B cell (primary cell): ENCODE results near the gene XXYLT1. TPM values are rescaled to one million over a fixed set of nuclear protein-coding genes. Genes with fewer than 3 reads are reported as not detected.

Source experiments
- ATAC-seq: fragments of 200-7000 bp; cut with Tn5 transposase; one replicate; pipeline ENCODE4 v1.10.0; 2021; ENCODE audit warnings: low read depth, mild to moderate bottlenecking, moderate number of reproducible peaks, moderate library complexity
- CTCF ChIA-PET: fragments of 350-600 bp; sonication (Branson Sonifier 250); formaldehyde crosslinking; loops from one replicate; lab custom pipeline; 2021; ENCODE audit warnings: antibody characterized with exemption, inconsistent platforms; lab: Charles Lee
- POLR2A ChIA-PET: fragments of 350-600 bp; sonication (Branson Sonifier 250); formaldehyde crosslinking; loops from one replicate; lab custom pipeline; 2021; ENCODE audit warnings: antibody characterized with exemption; lab: Charles Lee
- DNase-seq: peaks from one replicate; pipeline ENCODE4 v3.0.0; 2013
- H2AFZ ChIP-seq: 2 replicates; pipeline ENCODE4 v1.6.1; 2012; ENCODE audit warnings: mild to moderate bottlenecking, low read depth, low read length; ENCODE audit not compliant: insufficient read depth, poor library complexity, severe bottlenecking
- H3K27ac ChIP-seq, 2 donors: 1 replicate in 1 of 2; 2 replicates in 1 of 2; pipeline ENCODE4 v1.5.1; 2012 to 2013; ENCODE audit warnings: low read length in 2 of 2, mild to moderate bottlenecking in 2 of 2, moderate library complexity in 1 of 2
- H3K27me3 ChIP-seq, 4 experiments: fragments of 200-600 bp in 1 of 4; sonication (generic) in 1 of 4; replicated peaks in 1 of 4; 1 replicate in 2 of 4; 2 replicates in 2 of 4; pipeline versions ENCODE4 v1.6.1 to v1.7.0; 2013 to 2016; ENCODE audit warnings: low read length in 3 of 4, mild to moderate bottlenecking in 2 of 4, mixed read lengths in 1 of 4, moderate library complexity in 1 of 4; ENCODE audit not compliant: insufficient read depth in 4 of 4, control insufficient read depth in 3 of 4; ENCODE audit errors: control extremely low read depth in 1 of 4
- H3K36me3 ChIP-seq, 2 experiments: replicated peaks in 1 of 2; 1 replicate in 1 of 2; 2 replicates in 1 of 2; pipeline versions ENCODE4 v1.6.1 to v1.7.1; 2013; ENCODE audit warnings: low read length in 1 of 2; ENCODE audit not compliant: insufficient read depth in 2 of 2, control insufficient read depth in 1 of 2; ENCODE audit errors: control extremely low read depth in 1 of 2, extremely low read depth in 1 of 2
- H3K4me1 ChIP-seq, 2 donors: fragments of 200-600 bp in 1 of 2; sonication (generic) in 1 of 2; 1 replicate in 1 of 2; 2 replicates in 1 of 2; pipeline versions ENCODE4 v1.5.1 to v1.6.1; 2013 to 2017; ENCODE audit warnings: low read length in 2 of 2; ENCODE audit not compliant: control insufficient read depth in 2 of 2, insufficient read depth in 2 of 2
- H3K4me2 ChIP-seq: replicated peaks from 2 replicates; pipeline ENCODE3; 2012; ENCODE audit warnings: mild to moderate bottlenecking, low read depth, low read length; ENCODE audit not compliant: poor library complexity, severe bottlenecking
- H3K4me3 ChIP-seq, 5 experiments: fragments of 200-600 bp in 1 of 5; sonication (generic) in 1 of 5; 1 replicate in 3 of 5; 2 replicates in 2 of 5; pipeline versions ENCODE4 v1.5.1 to v1.7.0; 2011 to 2016; ENCODE audit warnings: low read length in 4 of 5, mild to moderate bottlenecking in 4 of 5, low read depth in 2 of 5, control low read depth in 1 of 5, moderate library complexity in 1 of 5; ENCODE audit not compliant: insufficient read depth in 1 of 5; ENCODE audit errors: control extremely low read depth in 1 of 5, extremely low read depth in 1 of 5
- H3K79me2 ChIP-seq: fragments of 200-600 bp; sonication (generic); one replicate; pipeline ENCODE4 v1.6.0; 2016; ENCODE audit warnings: low read length; ENCODE audit not compliant: control insufficient read depth, insufficient read depth
- H3K9ac ChIP-seq: fragments of 200-600 bp; sonication (generic); 2 replicates; pipeline ENCODE4 v1.6.1; 2017; ENCODE audit warnings: mild to moderate bottlenecking, low read length, moderate library complexity
- H3K9me3 ChIP-seq, 3 donors: one replicate each; pipeline versions ENCODE4 v1.6.1 to v1.7.1; 2013; ENCODE audit warnings: low read length in 2 of 3; ENCODE audit not compliant: control insufficient read depth in 2 of 3, insufficient read depth in 1 of 3; ENCODE audit errors: control extremely low read depth in 1 of 3
- H4K20me1 ChIP-seq: 2 replicates; pipeline ENCODE4 v1.6.0; 2012; ENCODE audit warnings: mild to moderate bottlenecking, low read length; ENCODE audit not compliant: insufficient read depth, control insufficient read depth, poor library complexity, severe bottlenecking
- H3K27ac Mint-ChIP-seq: one replicate; pipeline ENCODE4 v1.8.0; 2021; ENCODE audit warnings: mixed read lengths
- H3K27me3 Mint-ChIP-seq: one replicate; pipeline ENCODE4 v1.8.0; 2021; ENCODE audit warnings: mixed read lengths
- H3K4me1 Mint-ChIP-seq: one replicate; pipeline ENCODE4 v1.8.0; 2021; ENCODE audit warnings: mixed read lengths
- H3K4me3 Mint-ChIP-seq: one replicate; pipeline ENCODE4 v1.8.0; 2021; ENCODE audit warnings: mixed read lengths
- H3K9me3 Mint-ChIP-seq: one replicate; pipeline ENCODE4 v1.8.0; 2022; ENCODE audit warnings: mixed read lengths; ENCODE audit not compliant: insufficient read depth
- EZH2 ChIP-seq: IDR thresholded peaks from 2 replicates; pipeline ENCODE4 v1.6.1; 2012; ENCODE audit warnings: borderline replicate concordance, low read depth, mild to moderate bottlenecking, moderate library complexity, low read length; ENCODE audit not compliant: insufficient read depth, poor library complexity, severe bottlenecking
- WGBS: methylation state at CpG from one replicate; pipeline ENCODE4 v1.1.5; 2013; ENCODE audit warnings: missing lambda C conversion rate; ENCODE audit not compliant: insufficient coverage; 5-methylcytosine and 5-hydroxymethylcytosine counted together
- intact Hi-C: fragments of 100-400 bp; cut with micrococcal nuclease; formaldehyde crosslinking; loops from one replicate; pipeline ENCODE4 v1.10.0; 2022
- polyA plus RNA-seq: library from polyadenylated mRNA; depleted of rRNA; stranded (reverse); fragments of >200 nt; gene quantifications from 2 replicates; pipeline ENCODE4 v1.2.3, GENCODE V29; 2012
- total RNA-seq, 2 donors: library from RNA; stranded (reverse); fragments of 120-200 nt in 1 of 2; gene quantifications; 1 replicate in 1 of 2; 2 replicates in 1 of 2; pipeline versions ENCODE4 v1.2.3 to v1.2.4, GENCODE V29; 2013 to 2022
- TF ChIP-seq, protein P1 (sequence below): fragments of 200-600 bp; IDR thresholded peaks from one replicate; pipeline ENCODE4 v1.8.0; 2022; ENCODE audit warnings: antibody characterized with exemption, mild to moderate bottlenecking

The XXYLT1 gene
- total and polyA plus RNA-seq, 2 donors (not counting 1 experiment from before 2014, with no cell fraction given) = 2.6 to 11.2 TPM

GRCh38 chr3:195113536-195114425, 157.2 kb downstream of the XXYLT1 start:
- H3K4me1 ChIP-seq = peaks cover 0 to 10% of the 10 kb centered on the region in 2 donors
- H3K4me3 ChIP-seq = no peak overlapping the region
- H3K36me3 ChIP-seq = no peaks in the 10 kb centered on the region
- no peaks in the 10 kb centered on the region for H4K20me1 ChIP-seq
- no peak for TF ChIP-seq EZH2
- TF ChIP-seq, protein P1, sequence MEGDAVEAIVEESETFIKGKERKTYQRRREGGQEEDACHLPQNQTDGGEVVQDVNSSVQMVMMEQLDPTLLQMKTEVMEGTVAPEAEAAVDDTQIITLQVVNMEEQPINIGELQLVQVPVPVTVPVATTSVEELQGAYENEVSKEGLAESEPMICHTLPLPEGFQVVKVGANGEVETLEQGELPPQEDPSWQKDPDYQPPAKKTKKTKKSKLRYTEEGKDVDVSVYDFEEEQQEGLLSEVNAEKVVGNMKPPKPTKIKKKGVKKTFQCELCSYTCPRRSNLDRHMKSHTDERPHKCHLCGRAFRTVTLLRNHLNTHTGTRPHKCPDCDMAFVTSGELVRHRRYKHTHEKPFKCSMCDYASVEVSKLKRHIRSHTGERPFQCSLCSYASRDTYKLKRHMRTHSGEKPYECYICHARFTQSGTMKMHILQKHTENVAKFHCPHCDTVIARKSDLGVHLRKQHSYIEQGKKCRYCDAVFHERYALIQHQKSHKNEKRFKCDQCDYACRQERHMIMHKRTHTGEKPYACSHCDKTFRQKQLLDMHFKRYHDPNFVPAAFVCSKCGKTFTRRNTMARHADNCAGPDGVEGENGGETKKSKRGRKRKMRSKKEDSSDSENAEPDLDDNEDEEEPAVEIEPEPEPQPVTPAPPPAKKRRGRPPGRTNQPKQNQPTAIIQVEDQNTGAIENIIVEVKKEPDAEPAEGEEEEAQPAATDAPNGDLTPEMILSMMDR = no peak
- intact Hi-C loops = no loop called here
- H3K27ac ChIP-seq = no peak overlapping the region
- ChIA-PET CTCF (interaction anchor here (1.0 to 1.7 kb wide), 4 partner anchors 9 to 431 kb away, joined by 3 to 10 read pairs (median 3); no protein-coding TSS in a partner anchor), POLR2A (no interaction called here)
- H2AFZ ChIP-seq = no peak overlapping the region
- Mint-ChIP-seq H3K4me1 (peaks cover 9% of the 10 kb centered on the region), H3K4me3 (no peak overlapping the region), H3K9me3 (no peaks in the 10 kb centered on the region), H3K27me3 (no peaks in the 10 kb centered on the region), H3K27ac (no peak overlapping the region)
- H3K27me3 ChIP-seq = no peaks in the 10 kb centered on the region
- DNase-seq (no peak), ATAC-seq (no peak)
- H3K79me2 ChIP-seq = no peaks in the 10 kb centered on the region
- no peaks in the 10 kb centered on the region for H3K9me3 ChIP-seq
- no peak overlapping the region for H3K9ac ChIP-seq
- WGBS = 96% methylated on average over 13 of the region's 14 CpGs
- H3K4me2 ChIP-seq = no peak overlapping the region

GRCh38 chr3:195113048-195113447, 157.9 kb downstream of the XXYLT1 start:
- TF ChIP-seq, protein P1 = no peak
- TF ChIP-seq EZH2 = no peak

More at GRCh38 chr3:195113048-195113447, 157.9 kb downstream of the XXYLT1 start:
- Histone ChIP-seq H3K9ac (no peak overlapping the region), H3K36me3 (no peaks in the 10 kb centered on the region), H3K9me3 (no peaks in the 10 kb centered on the region), H4K20me1 (no peaks in the 10 kb centered on the region), H3K4me1 (peaks cover 0 to 5% of the 10 kb centered on the region in 2 donors), H3K4me3 (no peak overlapping the region), H3K27ac (no peak overlapping the region), H3K79me2 (no peaks in the 10 kb centered on the region), H3K4me2 (no peak overlapping the region), H2AFZ (no peak overlapping the region), H3K27me3 (no peaks in the 10 kb centered on the region)
- Mint-ChIP-seq H3K4me1 (peaks cover 5% of the 10 kb centered on the region), H3K27me3 (no peaks in the 10 kb centered on the region), H3K9me3 (no peaks in the 10 kb centered on the region), H3K4me3 (no peak overlapping the region), H3K27ac (peak overlapping the region; percentile 17)
- ChIA-PET CTCF (interaction anchor here (1.1 to 1.7 kb wide), 2 partner anchors 148 to 430 kb away, joined by 3 to 10 read pairs; no protein-coding TSS in a partner anchor), POLR2A (no interaction called here)
- 97% methylated on average over 10 of the region's 14 CpGs for WGBS
- no peak for ATAC-seq
- DNase-seq = no peak
- intact Hi-C loops = no loop called here
